Naive thymus-derived CD4-positive, alpha-beta T cell (primary cell): ENCODE results near the gene CCDC85C. TPM values are rescaled to one million over a fixed set of nuclear protein-coding genes. Genes with fewer than 3 reads are reported as not detected.

ENCODE experiments used
- ATAC-seq: fragments of 150-1000 bp; cut with Tn5 transposase; 2 replicates; pipeline ENCODE4 v1.10.0; 2021; ENCODE audit warnings: mild to moderate bottlenecking, moderate library complexity
- CTCF ChIA-PET: fragments of 350-600 bp; sonication (Branson Sonifier 250); formaldehyde crosslinking; loops from one replicate; lab custom pipeline; 2021; ENCODE audit warnings: antibody characterized with exemption; lab: Charles Lee
- POLR2A ChIA-PET: fragments of 350-600 bp; sonication (Branson Sonifier 250); formaldehyde crosslinking; loops from one replicate; lab custom pipeline; 2021; ENCODE audit warnings: antibody characterized with exemption, inconsistent platforms; lab: Charles Lee
- DNase-seq, 9 donors: peaks; one replicate each; pipeline versions ENCODE4 v3.0.0 to v3.0.0-alpha.2; 2020 to 2022; ENCODE audit warnings: mixed read lengths in 1 of 9
- H3K27ac ChIP-seq: one replicate; pipeline ENCODE4 v1.7.0; 2013; ENCODE audit warnings: mild to moderate bottlenecking, low read depth, low read length, moderate library complexity
- H3K27me3 ChIP-seq, 2 donors: one replicate each; pipeline ENCODE4 v1.7.0; 2013; ENCODE audit warnings: low read length in 2 of 2, mild to moderate bottlenecking in 2 of 2, moderate library complexity in 2 of 2; ENCODE audit not compliant: control insufficient read depth in 2 of 2, insufficient read depth in 2 of 2
- H3K36me3 ChIP-seq, 3 experiments: 1 replicate in 2 of 3; 2 replicates in 1 of 3; pipeline ENCODE4 v1.7.0; 2013; ENCODE audit warnings: low read length in 3 of 3, mild to moderate bottlenecking in 3 of 3, moderate library complexity in 1 of 3; ENCODE audit not compliant: insufficient read depth in 3 of 3, control insufficient read depth in 2 of 3
- H3K4me1 ChIP-seq, 2 donors: one replicate each; pipeline ENCODE4 v1.7.0; 2013; ENCODE audit warnings: low read length in 2 of 2, mild to moderate bottlenecking in 2 of 2, moderate library complexity in 1 of 2; ENCODE audit not compliant: control insufficient read depth in 2 of 2, insufficient read depth in 2 of 2
- H3K4me3 ChIP-seq: 2 replicates; pipeline ENCODE4 v1.7.0; 2013; ENCODE audit warnings: mild to moderate bottlenecking, low read length
- H3K9me3 ChIP-seq, 3 experiments: 1 replicate in 2 of 3; 2 replicates in 1 of 3; pipeline ENCODE4 v1.7.0; 2013; ENCODE audit warnings: low read length in 3 of 3; ENCODE audit not compliant: control insufficient read depth in 2 of 3
- H3K27ac Mint-ChIP-seq, 9 donors: one replicate each; pipeline ENCODE4 v1.8.0; 2020 to 2022; ENCODE audit warnings: mixed read lengths in 9 of 9, mild to moderate bottlenecking in 8 of 9, moderate library complexity in 5 of 9, inconsistent platforms in 2 of 9
- H3K27me3 Mint-ChIP-seq, 5 donors: one replicate each; pipeline ENCODE4 v1.8.0; 2021 to 2022; ENCODE audit warnings: mixed read lengths in 5 of 5, mild to moderate bottlenecking in 1 of 5
- H3K36me3 Mint-ChIP-seq, 5 donors: one replicate each; pipeline ENCODE4 v1.8.0; 2020 to 2022; ENCODE audit warnings: mixed read lengths in 5 of 5, mild to moderate bottlenecking in 3 of 5, inconsistent platforms in 1 of 5
- H3K4me1 Mint-ChIP-seq, 7 donors: one replicate each; pipeline ENCODE4 v1.8.0; 2020 to 2022; ENCODE audit warnings: mixed read lengths in 7 of 7, mild to moderate bottlenecking in 3 of 7, inconsistent platforms in 1 of 7
- H3K4me3 Mint-ChIP-seq, 10 donors: one replicate each; pipeline ENCODE4 v1.8.0; 2020 to 2022; ENCODE audit warnings: mild to moderate bottlenecking in 10 of 10, mixed read lengths in 10 of 10, moderate library complexity in 6 of 10, inconsistent platforms in 2 of 10
- H3K9me3 Mint-ChIP-seq, 11 donors: one replicate each; pipeline ENCODE4 v1.8.0; 2020 to 2022; ENCODE audit warnings: mixed read lengths in 11 of 11, mild to moderate bottlenecking in 4 of 11, inconsistent platforms in 1 of 11, moderate library complexity in 1 of 11
- intact Hi-C, 2 donors: fragments of 100-400 bp; cut with micrococcal nuclease; formaldehyde crosslinking; loops; one replicate each; pipeline ENCODE4 v1.15.1; 2023
- polyA plus RNA-seq, 2 donors: library from polyadenylated mRNA; unstranded; fragments of 300-500 nt; fragmentation: Illumina TruSeq; gene quantifications; one replicate each; pipeline ENCODE4 v1.2.3, GENCODE V29; 2021
- total RNA-seq, 6 experiments: library from RNA in 5 of 6; stranded (reverse) in 5 of 6; gene quantifications; 1 replicate in 5 of 6; 2 replicates in 1 of 6; pipeline ENCODE4 v1.2.3 and lab custom pipeline; 2021 to 2026

CCDC85C gene
- total and polyA plus RNA-seq, 7 experiments from 2014 or later, result 0.76 to 9.9 (median 7.8) TPM

DNA sequence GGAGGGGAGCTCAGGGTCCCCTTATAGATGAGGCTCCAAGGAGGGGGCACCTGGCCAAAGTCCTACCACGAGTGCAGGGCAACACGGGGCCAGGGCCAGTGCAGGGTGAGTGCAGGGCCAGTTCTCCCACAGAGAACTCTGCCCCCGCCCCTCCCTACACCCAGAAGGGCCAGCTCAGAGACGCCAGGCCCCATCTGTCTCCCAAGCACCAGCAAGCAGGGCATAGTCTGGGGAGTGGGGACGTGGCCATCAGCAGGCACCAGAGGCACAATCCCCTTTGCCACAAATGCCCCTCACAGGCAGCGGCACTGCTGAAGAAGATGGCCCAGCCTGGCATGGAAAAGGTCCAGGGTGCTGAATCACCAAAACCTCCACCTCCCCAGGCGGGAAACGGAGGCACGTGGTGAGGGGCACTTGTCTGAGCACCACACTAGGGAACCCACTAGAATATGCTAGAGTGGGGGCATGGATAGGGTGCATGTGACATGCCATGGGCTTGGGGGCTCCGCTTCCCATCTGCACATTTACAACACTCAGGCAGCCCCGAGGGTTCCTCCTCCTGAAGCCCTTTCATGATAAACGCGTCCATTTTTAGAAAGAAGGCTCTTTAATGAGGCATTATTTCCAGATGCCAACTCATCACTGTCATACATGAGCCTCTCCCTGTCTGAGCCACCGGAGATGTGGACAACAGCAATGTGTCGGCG lies 17.8 kb downstream of the CCDC85C start:
- Mint-ChIP-seq H3K4me3 (no peak overlapping the region), H3K4me1 (peaks cover 4 to 22% (median 14%) of the 10 kb centered on the region in 7 donors), H3K9me3 (no peaks in the 10 kb centered on the region), H3K36me3 (no peaks in the 10 kb centered on the region), H3K27ac (no peak overlapping the region), H3K27me3 (no peaks in the 10 kb centered on the region)
- ChIA-PET CTCF (no interaction called here), POLR2A (no interaction called here)
- no peak overlapping the region for H3K4me3 ChIP-seq
- no peak for DNase-seq
- H3K36me3 ChIP-seq, result no peaks in the 10 kb centered on the region
- intact Hi-C loops, result no loop called here
- no peaks in the 10 kb centered on the region for H3K27me3 ChIP-seq
- H3K27ac ChIP-seq, result no peak overlapping the region
- no peaks in the 10 kb centered on the region for H3K4me1 ChIP-seq
- no peak for ATAC-seq
- no peaks in the 10 kb centered on the region for H3K9me3 ChIP-seq

DNA sequence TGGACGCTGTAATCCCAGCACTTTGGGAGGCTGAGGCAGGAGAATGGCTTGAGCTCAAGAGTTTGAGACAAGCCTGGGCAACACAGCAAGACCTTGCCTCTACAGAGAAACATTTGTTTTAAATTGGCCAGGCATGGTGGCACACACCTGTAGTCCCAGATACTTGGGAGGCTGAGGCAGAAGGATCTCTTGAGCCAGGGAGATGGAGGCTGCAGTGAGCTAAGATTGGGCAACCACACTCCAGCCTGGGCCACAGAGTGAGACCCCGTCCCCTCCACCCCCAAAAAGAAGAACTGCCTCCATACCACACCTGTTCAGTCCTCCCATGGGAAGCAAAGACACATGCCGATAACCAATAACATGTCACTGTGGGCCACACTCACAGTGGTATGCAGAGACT lies 19.2 kb downstream of the CCDC85C start:
- H3K4me1 ChIP-seq, result no peaks in the 10 kb centered on the region
- ATAC-seq, result no peak
- H3K27ac ChIP-seq, result no peak overlapping the region
- Mint-ChIP-seq H3K27me3 (no peaks in the 10 kb centered on the region), H3K27ac (no peak overlapping the region), H3K36me3 (no peaks in the 10 kb centered on the region), H3K4me1 (peaks cover 5 to 19% (median 14%) of the 10 kb centered on the region in 7 donors), H3K4me3 (no peak overlapping the region), H3K9me3 (no peaks in the 10 kb centered on the region)
- H3K36me3 ChIP-seq, result no peaks in the 10 kb centered on the region
- H3K27me3 ChIP-seq, result no peaks in the 10 kb centered on the region
- ChIA-PET POLR2A (no interaction called here), CTCF (no interaction called here)
- intact Hi-C loops, result no loop called here
- no peak overlapping the region for H3K4me3 ChIP-seq
- no peak for DNase-seq
- no peaks in the 10 kb centered on the region for H3K9me3 ChIP-seq

DNA sequence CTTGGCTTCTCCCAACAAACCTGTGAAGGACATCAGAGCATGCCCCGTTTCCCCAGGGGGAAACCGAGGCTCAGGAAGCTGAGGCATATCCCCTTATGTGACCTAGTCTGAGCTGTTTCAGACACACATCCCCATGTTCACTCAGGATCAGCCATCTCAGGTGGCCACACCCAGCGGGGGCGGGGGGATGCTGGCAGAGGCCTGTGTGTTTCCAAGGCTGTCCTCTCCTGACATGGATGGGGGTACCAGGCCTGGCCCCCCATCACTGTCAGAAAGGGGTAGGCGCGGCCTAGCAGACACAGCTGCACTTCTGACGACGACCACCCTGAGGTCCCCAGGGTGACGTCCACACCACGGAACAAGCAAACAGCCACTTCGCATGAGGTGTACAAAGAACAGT lies 22.1 kb downstream of the CCDC85C start:
- Mint-ChIP-seq H3K4me1 (peaks cover 0 to 9% (median 5%) of the 10 kb centered on the region in 7 donors), H3K36me3 (no peaks in the 10 kb centered on the region), H3K4me3 (no peak overlapping the region), H3K27me3 (no peaks in the 10 kb centered on the region), H3K9me3 (no peaks in the 10 kb centered on the region), H3K27ac (no peak overlapping the region)
- Histone ChIP-seq H3K9me3 (no peaks in the 10 kb centered on the region), H3K27ac (no peak overlapping the region), H3K27me3 (no peaks in the 10 kb centered on the region), H3K4me3 (no peak overlapping the region), H3K36me3 (no peaks in the 10 kb centered on the region), H3K4me1 (no peaks in the 10 kb centered on the region)
- ChIA-PET CTCF (interaction anchor here (0.9 kb wide), 1 partner anchor 27 kb away, joined by 3 read pairs; no protein-coding TSS in a partner anchor), POLR2A (no interaction called here)
- no peak for DNase-seq
- no peak for ATAC-seq
- intact Hi-C loops, result no loop called here

DNA sequence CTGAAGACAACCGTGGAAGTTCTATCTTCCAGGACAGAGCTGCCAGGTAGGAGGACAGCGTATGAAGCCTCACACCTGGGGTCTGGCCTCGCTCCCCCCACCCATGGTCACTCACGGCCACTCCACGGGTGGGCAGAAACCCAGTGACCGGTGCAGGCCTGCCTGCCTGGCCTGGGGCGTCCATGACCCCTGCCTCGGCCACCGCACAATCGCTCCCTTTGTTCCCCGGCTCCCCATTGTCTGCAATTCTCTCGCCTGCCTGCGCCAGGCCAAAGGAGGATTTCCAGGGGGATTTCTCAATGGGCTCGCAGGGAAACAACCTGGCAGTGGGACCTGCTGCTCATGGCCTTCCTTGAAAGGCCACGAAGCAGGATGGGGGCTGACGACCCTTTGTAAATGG lies 22.6 kb downstream of the CCDC85C start:
- H3K4me3 Mint-ChIP-seq, result no peak overlapping the region
- H3K36me3 Mint-ChIP-seq, result no peaks in the 10 kb centered on the region

DNA sequence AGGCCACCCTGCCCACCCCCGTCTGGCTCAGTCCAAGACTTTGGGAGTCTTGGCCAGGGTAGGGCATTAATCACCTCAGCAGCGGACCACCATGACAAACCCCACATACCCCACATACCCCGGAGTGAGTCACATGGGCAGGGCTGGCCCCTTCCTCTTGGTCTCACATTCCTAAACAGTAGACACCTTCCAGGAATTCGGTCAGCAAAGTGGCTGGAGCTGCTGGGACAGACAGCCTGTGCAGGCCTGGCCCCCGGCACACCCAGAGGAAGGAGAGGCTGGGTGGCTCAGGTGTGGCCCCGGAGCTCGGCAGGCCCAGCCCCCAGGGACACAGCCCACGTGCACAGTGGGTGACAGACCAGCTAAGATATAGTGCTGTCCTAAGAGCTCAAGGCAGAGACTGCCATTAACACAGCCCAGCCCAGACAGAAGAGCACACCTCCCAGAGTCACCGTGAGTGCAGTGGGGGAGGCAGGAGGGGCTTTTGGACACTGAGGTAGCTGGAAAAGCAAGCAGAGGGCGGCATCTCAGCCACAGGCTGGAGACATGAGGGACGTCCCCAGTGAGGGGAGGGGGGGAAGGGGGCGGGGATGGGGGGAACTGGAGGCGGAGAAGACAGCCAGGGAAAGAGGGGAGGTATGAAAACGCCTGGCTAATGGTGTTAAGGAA lies 24.0 kb downstream of the CCDC85C start:
- H3K9me3 ChIP-seq, result no peaks in the 10 kb centered on the region
- H3K4me3 Mint-ChIP-seq, result no peak overlapping the region
- no peaks in the 10 kb centered on the region for H3K27me3 ChIP-seq
- ChIA-PET POLR2A (no interaction called here), CTCF (no interaction called here)
- H3K27me3 Mint-ChIP-seq, result no peaks in the 10 kb centered on the region
- H3K36me3 Mint-ChIP-seq, result no peaks in the 10 kb centered on the region
- ATAC-seq, result no peak
- DNase-seq, result no peak
- H3K4me3 ChIP-seq, result no peak overlapping the region
- H3K27ac ChIP-seq, result no peak overlapping the region
- no peaks in the 10 kb centered on the region for H3K9me3 Mint-ChIP-seq
- no peaks in the 10 kb centered on the region for H3K36me3 ChIP-seq
- H3K4me1 Mint-ChIP-seq, result peaks cover 0 to 10% (median 5%) of the 10 kb centered on the region in 7 donors
- H3K4me1 ChIP-seq, result no peaks in the 10 kb centered on the region
- intact Hi-C loops, result no loop called here
- H3K27ac Mint-ChIP-seq, result no peak overlapping the region

More for the DNA sequence above, 22.6 kb downstream of the CCDC85C start:
- intact Hi-C loops, result no loop called here
- ATAC-seq (no peak), DNase-seq (no peak)
- H3K4me3 ChIP-seq, result no peak overlapping the region
- no peaks in the 10 kb centered on the region for H3K27me3 Mint-ChIP-seq
- H3K36me3 ChIP-seq, result no peaks in the 10 kb centered on the region
- H3K9me3 Mint-ChIP-seq, result no peaks in the 10 kb centered on the region
- CTCF ChIA-PET, result interaction anchor here (0.9 kb wide), 1 partner anchor 28 kb away, joined by 3 read pairs; no protein-coding TSS in a partner anchor
- H3K27ac ChIP-seq, result no peak overlapping the region
- POLR2A ChIA-PET, result no interaction called here
- H3K4me1 ChIP-seq, result no peaks in the 10 kb centered on the region
- peaks cover 0 to 9% (median 5%) of the 10 kb centered on the region in 7 donors for H3K4me1 Mint-ChIP-seq
- no peaks in the 10 kb centered on the region for H3K27me3 ChIP-seq
- H3K9me3 ChIP-seq, result no peaks in the 10 kb centered on the region
- H3K27ac Mint-ChIP-seq, result no peak overlapping the region

DNA sequence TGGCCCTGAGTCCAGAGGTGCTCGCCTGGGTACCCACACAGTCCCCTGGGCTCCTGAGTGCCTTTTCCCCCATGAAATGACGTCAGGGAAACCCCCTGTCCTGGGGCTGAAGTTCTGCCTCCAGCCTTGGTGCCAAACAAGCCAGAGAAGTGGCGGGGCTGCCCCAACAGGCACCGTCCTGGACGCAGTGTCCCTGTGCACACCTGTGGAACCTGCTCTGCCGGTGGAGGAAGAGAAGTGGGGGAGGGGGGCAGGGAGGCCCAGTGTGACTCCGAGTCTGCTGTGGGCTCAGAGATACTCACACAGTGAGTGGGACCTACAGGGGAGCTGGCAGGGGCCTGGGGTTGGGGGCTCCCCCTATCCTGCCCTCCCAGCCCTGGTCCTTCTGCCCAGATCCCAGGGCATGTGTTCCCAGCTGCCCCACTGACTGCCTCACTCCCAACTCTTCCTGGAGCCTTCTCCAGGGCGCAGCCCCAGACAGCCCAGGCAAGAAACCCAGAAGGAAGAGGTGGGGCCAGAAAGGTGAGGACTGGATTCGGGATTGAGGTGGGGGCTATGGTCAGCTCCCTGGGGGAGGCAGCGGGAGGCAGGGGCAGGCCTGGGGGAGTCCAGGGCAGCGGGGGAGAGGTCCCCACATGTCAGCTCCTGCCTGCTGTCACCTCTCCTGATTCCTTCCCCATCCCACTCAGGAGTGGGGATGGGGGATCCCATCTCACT lies 24.7 kb downstream of the CCDC85C start:
- Mint-ChIP-seq H3K27me3 (no peaks in the 10 kb centered on the region), H3K27ac (no peak overlapping the region), H3K9me3 (no peaks in the 10 kb centered on the region), H3K4me1 (peaks cover 0 to 14% (median 5%) of the 10 kb centered on the region in 7 donors), H3K4me3 (no peak overlapping the region), H3K36me3 (no peaks in the 10 kb centered on the region)
- intact Hi-C loops, result no loop called here
- ATAC-seq, result no peak
- Histone ChIP-seq H3K36me3 (no peaks in the 10 kb centered on the region), H3K4me1 (no peaks in the 10 kb centered on the region), H3K9me3 (no peaks in the 10 kb centered on the region), H3K27me3 (no peaks in the 10 kb centered on the region), H3K4me3 (no peak overlapping the region), H3K27ac (no peak overlapping the region)
- CTCF ChIA-PET, result no interaction called here
- DNase-seq, result no peak
- POLR2A ChIA-PET, result no interaction called here
